Measurements from ENCODE around the gene KIAA1328.

The KIAA1328 gene

DNA sequence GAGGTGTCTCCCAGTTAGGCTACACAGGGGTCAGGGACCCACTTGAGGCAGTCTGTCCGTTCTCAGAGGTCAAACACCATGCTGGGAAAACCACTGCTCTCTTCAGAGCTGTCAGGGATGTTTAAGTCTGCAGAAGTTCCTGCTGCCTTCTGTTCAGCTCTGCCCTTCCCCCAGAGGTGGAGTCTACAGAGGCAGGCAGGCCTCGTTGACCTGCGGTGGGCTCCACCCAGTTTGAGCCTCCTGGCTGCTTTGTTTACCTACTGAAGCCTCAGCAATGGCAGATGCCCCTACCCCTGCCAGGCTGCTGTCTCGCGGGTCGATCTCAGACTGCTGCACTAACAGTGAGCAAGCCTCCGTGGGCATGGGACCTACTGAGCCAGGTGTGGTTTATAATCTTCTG is 390.3 kb downstream of the KIAA1328 start:
- DNase-seq (ENCODE audit: low spot score) = no peak

DNA sequence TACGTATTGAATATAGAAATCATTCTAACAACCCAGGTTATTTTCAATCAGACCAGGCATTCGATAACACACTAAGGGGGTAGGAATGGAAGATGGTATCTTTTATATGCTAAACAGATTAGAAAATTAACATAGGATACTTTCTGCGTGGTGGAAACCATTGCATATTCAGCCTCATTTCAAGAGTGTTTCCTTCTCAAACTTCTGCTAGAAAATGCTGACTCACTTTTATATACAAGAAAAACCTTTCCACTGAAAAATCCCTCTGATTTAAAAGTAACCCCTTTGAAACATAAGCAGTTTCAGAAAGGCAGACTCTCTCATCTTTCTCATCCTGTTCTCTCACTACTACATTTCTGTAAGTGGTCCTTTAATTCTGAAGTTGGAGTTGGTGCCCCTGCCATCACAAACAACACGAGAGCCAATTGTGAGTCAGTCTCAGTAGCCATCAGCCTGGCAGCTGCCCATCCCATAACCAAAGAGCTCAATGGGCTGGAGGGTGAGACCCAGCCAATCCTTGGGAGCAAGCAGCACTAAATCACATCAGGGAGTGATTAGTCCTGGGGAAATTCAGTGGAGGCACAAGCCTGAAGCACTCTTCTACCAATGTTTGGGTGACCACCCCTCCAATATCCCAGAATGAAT is 393.5 kb downstream of the KIAA1328 start:
- no peak for DNase-seq (ENCODE audit: low spot score)

DNA sequence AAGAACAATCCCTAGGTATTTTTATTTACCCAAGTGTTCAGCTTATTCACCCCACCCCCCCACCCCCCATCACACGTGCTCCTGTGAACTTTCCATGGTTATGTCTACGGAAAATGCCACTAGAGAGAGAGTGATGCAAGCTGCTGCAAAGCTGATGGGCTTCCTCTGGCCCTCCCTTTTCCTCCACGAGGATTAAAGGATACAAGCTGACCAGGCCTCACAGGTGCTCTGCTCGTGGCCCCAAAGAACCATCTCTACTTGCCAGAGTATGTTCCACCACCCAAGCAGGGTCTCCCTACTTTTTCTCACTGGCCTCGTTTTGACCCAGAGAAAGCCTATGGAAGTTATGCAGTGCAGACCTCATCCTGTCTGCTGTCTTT is 394.1 kb downstream of the KIAA1328 start:
- no peak for DNase-seq (ENCODE audit: low spot score)

DNA sequence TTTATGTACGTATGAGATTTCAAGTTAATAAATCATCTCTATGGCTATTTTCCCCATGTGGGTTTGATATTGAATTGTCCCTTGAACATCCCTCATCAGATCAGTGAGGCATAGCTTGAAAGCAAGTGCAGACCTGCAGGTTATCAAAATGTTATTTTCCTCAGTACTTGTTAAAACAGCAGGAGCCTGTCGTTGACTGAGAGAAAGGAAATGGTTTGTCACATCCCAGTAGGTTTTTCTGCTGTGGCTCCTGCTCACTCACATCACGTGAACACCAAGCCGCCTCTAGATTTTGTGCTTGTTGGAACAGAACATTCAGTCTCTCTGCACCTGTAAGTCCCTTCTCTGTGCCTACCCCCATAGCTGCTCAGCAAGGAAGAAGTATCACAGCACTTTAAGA is 396.4 kb downstream of the KIAA1328 start:
- no peak for DNase-seq (ENCODE audit: low spot score)

DNA sequence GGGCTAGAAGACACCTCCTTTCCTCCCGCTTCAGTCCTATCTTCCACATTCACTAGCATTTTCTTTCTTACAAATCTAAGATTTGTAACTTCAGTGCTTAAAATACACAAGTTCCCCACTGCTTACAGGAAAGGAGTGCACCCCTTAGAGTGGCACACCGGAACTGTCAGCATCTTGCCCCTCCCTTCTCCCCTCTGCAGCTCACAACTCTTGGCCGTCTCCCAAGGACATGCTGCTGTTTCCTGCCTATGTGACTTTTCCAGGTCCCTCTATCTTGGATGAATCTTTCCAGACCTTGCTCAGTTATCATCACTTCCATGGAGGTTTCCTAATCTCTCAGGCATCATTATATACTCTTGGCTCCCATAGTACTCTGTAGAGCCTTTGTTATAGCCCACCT is 401.8 kb downstream of the KIAA1328 start:
- no peak for DNase-seq (ENCODE audit: low spot score)

DNA sequence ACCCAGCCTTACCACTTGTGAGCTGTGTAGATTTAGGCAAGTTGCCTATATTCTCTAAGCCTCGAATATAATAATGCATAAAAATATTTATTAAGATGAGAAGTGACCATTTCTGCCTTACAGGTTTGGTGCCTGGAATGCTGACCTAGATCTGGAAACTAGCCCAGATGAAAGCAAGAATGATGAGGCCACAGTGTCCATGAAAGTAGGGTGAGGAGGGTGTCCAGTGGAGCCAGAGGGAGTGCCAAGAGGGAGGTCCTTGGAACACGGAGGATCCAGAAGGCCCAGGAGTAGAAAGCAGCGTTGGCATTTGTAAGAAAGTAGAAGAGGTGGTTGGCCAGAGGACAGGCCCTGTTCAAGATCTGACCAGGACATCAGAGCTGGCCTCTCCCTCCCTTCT is 402.3 kb downstream of the KIAA1328 start:
- DNase-seq (ENCODE audit: low spot score) = no peak

DNA sequence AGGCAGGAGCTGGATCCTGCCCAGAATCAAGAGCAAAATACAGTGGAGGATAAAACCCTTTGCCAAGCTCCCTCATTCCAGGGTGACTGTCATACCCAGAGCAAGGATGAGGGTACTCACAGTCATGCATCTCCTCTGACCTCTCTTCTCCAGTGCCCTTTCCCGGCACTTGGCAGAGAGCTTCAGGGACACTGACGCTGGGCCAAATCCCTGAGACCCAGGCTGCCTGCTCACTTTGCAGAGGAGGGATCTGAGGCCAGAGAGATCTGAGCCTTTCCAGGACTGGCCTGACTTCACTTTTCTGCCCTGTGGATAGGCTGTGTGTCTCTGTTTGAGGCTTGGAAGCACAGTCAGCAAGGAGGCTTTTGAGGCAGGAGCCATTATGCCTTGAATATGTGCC is 406.7 kb downstream of the KIAA1328 start:
- DNase-seq (ENCODE audit: low spot score) = no peak

DNA sequence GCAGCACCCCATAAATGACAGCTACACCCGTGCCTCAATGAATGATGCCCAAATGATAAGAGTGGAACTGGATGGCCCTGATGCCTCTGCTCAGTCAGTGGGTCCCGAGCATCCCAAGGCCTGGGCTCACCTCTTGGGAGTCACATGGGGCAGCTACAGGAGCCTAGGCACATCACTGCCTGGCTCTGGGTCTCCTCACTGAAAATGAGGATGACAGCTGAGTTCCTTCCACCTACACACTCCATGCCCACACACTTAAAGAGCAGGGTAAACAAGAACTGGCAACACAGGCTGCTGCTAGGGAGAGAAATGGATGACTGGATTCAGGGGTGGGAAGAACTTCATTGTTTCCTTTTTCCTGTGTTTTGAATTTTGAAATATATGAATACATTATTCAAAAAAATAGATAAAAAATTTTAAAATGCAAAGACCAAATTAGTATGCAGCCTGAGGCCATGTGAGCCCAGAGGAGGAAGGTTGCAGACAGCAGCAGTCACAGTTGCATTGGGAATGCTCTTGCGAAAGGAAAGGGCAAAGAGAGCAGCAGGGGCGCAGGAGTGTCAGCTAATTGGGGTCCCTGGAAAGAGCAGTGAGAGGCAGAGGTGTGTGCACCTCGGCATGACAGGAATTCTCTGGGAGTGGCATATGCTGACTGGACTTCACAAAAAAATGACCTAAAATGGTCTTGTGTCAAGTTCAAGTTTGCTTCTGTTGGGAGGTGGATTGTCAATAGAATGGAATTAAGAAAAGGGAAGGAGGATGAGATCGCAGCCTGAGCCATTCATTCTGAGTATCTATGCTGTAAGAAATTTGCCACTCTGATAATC is 409.6 kb downstream of the KIAA1328 start:
- DNase-seq (ENCODE audit: low spot score) = no peak

DNA sequence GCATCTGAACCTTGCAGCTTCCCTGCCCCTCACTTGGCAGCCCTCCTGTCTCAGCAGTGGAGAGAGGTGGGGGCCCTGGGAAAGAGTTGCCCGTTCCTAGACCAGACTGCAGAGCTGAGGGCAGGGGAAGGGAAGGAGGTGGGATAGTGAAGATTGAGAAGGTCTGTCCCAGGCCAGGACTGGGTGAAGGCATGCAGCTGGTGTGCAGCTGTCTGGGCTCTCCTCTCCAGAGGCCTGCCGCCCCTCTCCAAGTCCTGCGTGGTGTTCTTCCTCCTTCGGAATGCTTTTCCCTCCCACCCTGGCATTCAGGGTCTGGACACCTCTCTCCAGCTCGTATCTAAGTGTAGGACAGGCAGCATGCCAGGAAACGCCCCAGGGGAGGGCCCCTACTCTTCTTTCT is 413.2 kb downstream of the KIAA1328 start:
- DNase-seq (ENCODE audit: low spot score) = no peak

DNA sequence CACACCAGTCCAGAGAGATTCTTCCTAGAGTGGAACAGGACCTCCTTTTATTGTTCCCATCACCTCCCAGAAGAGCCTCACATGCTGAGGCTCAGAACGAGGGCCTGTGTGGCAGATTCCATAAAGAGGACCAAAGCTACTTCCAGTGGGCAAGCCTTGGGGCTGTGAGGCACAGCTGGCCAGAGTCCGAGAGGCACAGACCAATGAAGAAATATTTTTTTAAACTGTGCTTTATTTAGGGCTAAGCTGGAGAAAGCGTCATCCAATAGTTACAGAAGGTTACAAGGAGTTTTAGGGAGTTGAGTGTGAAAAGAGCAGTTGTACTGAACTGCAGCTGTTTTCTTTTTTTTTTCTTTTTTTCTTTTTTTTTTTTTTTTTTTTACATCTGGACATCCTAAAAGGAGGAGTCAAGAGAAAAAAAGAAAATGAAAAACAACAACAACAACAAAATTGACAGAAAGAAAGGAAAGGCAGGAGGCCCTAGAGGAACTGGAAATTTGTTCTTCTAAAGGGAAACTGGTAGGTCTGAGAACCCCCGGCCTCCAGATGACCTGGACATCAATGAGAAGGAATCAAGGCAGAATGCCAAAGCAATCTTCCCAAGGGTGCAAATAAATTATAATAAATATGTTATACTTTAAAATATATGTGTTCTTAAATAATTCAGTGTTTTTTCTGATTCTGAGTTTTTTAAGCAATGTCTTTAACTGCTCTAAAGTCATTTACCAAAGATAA is 414.1 kb downstream of the KIAA1328 start:
- DNase-seq (ENCODE audit: low spot score) = no peak

DNA sequence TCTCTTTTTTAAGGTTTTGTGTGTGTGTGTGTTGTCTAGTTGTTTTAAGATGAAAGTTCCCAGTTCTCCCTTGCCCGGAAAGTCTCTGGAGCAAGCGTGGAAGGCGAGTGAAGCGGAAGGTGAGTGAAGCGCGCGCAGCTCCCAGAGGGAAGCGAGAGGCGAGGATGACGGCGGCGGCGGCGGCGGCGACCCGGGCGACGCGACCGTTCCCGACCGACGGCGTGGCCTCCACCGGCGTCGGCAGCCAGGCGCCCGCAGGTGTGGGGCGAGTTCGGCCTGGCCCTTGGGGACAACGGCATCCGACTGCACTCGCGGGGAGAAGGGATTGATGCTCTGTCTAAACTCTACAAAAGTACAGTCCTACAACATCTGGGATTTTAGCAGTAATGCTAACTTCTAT is 414.8 kb downstream of the KIAA1328 start:
- DNase-seq (ENCODE audit: low spot score) = no peak

DNA sequence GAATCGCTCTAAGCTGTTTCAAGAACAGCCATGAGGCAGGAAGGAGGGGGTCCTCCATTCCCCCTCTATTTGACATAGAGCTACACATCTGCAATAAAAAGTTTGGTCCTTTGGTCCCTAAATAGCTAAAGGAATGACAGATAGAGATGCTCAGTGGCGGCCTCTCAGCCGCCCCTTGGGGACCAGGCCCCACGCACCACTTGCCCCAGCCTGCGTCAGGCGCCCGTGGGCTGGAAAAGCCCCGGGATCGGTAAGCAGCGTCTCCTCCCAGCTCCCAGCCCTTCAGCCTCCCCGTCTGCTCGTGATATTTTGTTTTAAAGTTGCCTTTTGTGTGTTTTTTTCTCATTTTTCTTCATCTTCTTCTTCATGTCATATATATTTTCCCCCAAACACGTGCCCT is 415.7 kb downstream of the KIAA1328 start:
- no peak for DNase-seq (ENCODE audit: low spot score)

DNA sequence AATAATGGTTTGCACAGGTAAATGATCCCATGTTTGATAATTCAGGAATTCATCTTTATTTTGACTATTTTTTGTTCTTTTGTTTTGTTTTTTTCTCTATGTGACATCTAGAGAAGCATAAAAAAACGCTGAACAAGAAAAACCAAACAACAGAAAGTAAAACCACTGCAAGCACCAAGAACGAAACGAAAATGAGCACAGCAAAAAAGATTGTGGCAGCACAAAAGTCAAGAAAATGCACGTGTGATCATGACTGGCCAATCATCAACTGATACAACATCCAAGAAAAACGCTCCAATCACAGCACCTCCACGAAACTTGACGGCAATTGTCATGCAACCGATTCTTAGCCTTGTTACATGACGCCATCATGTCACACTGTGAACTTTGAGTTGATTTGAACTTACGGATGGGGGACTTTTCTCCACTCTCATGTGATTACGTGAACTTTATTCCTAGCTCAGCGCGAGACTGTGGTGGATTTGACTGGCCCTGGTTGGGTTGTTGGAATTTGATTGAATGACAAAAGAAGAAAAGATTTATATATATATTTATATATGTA is 417.9 kb downstream of the KIAA1328 start:
- DNase-seq (ENCODE audit: low spot score) = no peak

DNA sequence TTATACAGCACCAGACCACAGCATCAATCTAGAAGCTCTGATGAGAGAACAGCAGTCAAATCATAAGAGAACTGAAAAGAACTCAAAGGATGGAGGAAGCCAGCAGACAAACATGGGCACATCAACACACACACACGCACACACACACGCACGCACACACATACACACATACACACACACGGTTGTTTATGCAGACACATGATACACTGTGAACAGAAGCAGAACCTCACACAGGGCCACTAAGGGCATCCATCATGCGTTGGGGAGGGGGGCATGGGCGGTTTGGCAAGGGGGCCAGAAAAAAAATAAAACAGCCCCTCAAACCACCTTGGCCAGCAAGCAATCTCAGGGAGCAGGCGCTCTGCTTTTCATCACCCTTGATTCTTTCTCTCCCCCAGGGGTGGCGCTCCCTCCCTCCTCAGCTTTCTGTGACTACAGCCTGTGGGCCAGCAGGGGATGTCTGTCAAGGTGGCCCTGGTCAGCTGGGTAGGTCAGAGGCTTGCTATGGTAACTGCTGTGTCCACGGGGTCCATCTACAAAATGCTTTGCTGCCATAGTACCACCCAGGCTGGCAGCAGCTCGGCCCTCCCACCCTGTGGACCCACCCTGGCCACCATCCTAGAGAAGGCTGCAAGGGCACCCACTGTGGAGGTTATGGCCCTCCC is 418.7 kb downstream of the KIAA1328 start:
- no peak for DNase-seq (ENCODE audit: low spot score)

DNA sequence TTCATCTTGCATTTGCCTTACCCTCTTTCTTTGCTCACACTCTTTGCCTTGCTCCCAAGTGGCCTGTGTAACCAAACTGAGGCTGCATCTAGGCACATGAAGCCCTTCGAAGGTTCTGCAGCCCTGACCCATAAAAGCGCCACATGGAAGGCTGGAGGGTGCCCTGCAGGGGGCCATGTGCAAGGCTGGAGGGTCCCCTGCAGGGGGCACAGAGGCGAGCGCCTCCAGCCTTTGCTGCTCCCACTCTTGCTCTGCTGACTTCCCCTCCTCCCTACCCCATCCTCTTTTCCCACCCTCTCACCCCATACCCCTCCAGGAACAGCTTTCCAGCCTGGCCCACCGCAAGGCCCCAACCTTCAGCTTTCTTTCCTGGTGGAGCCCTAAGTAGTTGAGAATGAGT is 419.4 kb downstream of the KIAA1328 start:
- DNase-seq (ENCODE audit: low spot score) = no peak

DNA sequence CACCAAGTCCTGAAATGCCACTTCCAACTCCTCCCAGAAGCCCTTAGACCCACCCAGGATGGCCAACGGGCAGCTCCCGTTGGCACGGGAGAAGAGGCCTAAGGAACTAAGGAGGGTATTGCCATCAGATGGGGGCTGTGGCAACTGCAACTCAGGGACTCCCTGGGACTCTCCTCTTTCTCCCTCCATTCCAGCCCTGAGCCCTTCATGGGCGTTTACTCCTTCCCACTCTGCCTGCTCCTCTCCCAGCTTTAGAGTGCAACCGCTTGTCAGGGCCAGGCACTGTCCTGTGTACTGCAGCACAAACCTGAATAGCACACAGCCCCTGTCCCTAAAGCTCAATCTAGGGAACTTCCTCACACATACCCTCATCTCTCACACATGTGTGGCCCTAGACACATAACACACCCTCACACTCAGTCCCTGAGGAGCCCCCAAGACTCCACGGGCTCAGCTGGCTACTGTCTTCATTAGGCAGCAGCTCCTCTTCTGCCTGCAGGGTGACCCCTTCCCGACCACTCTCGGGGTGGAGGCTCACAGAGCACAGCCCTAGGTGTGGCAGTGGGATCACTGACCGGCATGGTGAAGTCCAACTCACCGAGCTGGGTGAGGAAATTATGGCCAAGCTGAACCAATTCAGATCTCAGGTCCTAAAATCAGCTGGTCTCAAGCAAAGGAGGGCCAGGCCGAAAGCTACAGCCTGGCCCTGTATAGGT is 420.4 kb downstream of the KIAA1328 start:
- DNase-seq (ENCODE audit: low spot score) = no peak

DNA sequence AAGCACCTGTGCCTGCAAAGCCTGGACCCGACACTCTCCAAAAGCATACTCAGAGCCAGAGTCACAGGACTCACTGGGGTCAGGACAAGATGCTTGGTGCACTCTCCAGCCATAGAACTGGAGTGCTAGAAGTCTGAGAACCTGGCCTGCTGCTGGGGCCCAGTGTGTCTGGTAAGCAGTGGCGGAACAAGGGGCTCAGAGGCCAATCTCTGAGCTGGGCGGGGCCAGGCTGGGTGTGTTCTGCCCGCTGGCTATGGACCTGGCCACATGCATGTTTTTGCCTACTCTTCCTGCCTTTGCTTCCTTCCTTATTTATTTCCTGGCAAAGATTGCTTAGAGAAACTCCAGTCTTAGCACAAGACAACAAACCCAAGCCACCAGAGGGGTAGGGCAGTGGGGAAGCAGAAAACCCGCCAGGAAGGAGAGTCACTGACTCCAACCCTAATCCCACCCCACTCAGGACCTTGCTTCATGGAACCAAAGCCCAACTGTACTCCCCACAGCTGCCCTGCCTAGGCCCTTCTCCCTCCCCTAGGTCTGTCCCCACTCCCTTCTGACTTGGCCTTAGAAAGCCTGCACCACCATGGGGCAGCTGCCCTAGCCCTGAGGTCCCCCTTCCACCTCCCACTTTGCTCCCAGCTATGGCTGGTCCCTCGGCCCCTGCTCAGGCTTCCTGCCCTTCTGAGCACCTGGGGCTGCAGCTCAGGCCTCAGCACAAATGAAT is 421.1 kb downstream of the KIAA1328 start:
- no peak for DNase-seq (ENCODE audit: low spot score)

DNA sequence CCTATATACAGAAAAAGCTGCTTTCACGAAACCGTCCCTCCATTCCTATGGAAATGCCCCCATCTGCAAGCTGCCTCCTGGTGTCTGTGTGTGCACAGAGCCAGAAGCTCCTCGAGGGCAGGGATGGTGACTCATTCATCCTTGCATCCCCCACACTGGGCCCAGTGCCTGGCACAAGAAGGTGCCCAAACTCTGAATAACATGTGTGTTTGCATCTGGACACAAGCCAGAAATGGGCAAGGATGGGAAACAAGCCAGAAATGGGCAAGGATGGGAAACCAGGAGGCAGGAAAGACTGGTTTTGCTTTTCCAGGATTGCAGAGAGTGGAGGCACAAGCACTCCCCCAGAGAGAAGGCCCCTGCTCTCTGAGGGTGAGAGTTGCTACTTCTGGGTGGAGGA is 422.8 kb downstream of the KIAA1328 start:
- DNase-seq (ENCODE audit: low spot score) = no peak

DNA sequence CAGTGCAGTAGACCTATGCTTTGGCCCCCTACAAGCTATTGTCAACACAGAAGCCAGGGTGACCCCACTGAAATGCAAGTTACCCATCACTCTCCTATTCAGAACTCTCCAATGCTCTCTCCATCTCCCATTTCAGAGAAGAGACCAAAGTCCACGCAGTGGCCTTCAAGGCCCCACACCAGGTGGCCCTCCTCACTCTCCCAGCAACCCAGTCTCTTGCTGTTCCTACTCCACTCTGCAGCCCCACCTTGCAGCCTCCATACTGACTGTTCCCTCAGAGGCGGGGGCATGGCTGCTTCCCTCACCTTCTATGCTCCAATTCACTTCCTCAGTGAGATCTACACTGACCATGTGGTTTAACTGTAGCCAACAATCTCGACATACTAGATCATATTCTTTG is 423.4 kb downstream of the KIAA1328 start:
- DNase-seq (ENCODE audit: low spot score) = no peak

DNA sequence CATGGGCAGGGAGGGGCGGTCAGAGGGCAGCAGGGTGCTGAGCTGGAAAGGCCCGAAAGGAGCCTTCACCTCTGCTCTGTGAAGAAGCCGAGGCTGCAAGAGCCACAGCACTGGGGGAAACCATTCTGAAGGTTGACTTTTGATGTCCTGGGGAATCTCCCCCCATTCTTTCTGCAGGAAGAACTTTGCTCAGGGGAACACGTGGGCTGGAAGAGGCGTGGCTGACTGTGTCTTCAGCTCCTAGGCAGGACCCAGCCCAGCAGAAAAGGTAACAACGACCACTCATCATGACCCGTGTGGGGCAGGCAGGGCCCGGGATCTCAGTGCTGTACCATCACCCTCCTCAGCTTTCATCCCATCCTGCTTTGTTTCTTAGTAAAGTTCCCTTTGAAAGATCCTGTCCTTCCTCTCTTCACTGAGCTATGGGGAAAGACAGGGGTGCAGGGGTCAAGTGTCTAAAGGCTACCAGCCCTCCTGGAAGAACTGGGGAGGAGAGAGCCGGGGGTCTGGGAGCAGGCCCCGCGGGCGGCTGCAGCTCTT is 424.0 kb downstream of the KIAA1328 start:
- DNase-seq (ENCODE audit: low spot score) = no peak
